ENCODE measurements around the gene PTPRC. TPM values are rescaled to one million over a fixed set of nuclear protein-coding genes. Genes with fewer than 3 reads are reported as not detected.
A peak's percentile ranks its signal among the peaks of the same experiment; 100 is the strongest.

PTPRC gene
- polyA plus RNA-seq, 12 donors: 3.3 to 28.6 (median 6.2) TPM; not detected in 1

DNA sequence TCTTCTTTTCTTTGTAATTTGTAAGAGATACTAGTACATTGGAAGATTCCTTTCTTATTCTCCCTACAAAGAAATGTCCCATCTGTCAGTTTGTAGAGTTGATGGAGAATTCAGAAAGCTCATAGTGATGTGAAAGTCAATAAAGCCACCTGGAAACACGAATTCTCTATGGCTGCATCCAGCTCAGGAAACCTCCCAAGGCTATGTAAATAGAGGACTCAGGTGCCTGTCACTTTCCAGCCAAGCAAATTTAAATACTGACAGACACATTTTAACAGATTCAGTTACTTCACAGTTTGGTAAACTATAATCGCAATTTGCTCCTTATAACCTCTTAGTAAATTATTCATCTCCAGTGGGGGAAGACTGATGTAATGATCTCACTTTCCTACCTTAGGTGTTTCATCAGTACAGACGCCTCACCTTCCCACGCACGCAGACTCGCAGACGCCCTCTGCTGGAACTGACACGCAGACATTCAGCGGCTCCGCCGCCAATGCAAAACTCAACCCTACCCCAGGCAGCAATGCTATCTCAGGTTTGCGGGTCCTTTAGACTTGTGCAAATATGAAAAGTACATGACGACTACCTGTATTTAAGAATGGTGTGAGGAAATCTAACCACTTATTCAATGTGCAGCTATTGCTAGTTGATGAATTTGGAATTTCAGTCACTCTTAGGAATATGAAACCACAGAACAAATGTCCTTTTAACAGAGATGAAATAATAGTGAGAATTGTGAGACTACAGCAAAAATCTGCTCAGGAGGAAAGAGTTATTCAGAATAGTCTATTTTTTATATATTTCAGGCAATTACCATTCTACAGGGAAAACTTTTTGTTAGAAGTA is 60.6 kb downstream of the PTPRC start:
- DNase-seq: peak; percentile 35

DNA sequence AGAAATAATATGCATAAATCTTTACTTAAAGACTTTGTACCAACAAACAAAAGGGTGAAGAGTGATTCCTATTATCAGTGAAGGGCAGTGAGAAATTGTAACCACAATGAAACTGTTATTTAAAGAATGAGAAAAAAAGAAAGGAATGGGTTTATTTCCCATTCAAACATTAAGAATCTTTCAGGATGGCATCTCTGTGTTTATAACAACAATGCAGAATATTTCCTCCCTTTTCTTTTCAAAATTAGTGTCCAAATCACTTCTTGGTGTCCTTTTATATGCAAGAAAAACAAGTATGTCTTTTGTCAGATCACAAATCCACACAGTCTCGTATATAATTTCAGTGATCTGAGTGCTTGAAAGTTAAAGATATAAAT is 61.2 kb downstream of the PTPRC start:
- no peak for DNase-seq

DNA sequence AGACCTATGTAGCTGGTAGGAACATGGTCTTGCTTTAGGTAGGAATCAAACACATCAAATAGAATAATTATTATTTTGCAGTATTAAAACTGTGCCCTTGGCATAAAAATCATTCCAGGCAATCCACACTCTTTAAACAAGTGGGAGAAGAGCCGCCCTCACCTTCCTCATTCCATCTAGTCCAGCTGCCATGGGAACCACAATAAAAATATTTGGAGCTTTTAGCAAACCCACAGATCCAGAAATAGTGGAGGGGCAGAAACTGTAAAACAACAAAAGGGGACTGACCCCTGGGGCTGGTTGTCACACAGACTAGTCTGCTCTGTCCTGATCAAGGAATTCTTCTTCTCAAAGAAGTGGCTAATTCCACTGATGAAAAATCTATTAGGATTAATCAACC is 61.6 kb downstream of the PTPRC start:
- no peak for DNase-seq

DNA sequence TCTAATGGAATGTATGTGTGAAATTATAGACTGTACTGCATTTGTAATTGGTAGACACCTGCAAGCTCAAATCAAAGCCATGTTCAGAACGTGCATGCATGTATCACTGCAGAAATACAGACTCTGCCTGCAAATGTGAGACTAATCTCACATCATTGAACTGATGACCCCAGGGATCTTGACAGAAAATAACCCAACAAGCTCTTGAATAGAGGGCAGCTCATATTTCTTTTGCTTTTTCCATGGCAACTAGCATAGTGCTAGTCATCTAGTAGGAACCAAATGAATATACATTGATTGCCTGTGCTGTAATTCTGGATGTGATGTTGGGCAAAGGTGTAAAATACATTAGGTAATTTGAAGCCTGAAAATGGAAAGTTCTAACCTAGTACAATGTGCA is 62.4 kb downstream of the PTPRC start:
- DNase-seq: no peak

DNA sequence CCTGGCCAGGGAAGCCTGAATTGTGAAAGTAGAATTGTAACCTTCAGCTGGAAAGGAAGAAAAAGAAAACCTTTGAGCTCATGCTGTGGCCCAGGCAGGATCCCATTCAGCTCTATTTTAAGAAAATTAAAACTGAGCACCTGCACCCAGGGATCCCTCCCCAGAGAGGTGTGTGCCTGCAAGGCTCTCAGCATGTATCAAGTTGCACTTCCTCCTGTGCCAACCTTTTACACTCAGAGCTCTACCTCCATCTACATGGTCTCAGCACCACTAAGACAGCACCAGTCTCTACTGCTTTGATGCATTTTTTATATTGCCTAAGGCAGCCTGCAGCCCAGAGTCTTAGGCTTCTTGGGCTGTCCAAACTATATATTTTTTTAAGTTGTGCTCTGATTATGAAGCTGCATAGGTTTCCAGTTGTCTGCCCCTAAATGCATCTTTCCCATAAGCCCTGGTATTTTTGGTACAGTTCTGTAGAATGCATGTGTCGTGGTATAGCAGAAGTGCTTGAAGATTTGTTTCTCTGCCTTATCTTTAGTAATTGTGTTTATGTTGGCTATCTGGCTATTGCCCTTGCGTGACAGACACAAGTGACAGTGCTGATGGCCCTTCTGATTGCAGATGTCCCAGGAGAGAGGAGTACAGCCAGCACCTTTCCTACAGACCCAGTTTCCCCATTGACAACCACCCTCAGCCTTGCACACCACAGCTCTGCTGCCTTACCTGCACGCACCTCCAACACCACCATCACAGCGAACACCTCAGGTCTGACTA is 63.1 kb downstream of the PTPRC start:
- no peak for DNase-seq

DNA sequence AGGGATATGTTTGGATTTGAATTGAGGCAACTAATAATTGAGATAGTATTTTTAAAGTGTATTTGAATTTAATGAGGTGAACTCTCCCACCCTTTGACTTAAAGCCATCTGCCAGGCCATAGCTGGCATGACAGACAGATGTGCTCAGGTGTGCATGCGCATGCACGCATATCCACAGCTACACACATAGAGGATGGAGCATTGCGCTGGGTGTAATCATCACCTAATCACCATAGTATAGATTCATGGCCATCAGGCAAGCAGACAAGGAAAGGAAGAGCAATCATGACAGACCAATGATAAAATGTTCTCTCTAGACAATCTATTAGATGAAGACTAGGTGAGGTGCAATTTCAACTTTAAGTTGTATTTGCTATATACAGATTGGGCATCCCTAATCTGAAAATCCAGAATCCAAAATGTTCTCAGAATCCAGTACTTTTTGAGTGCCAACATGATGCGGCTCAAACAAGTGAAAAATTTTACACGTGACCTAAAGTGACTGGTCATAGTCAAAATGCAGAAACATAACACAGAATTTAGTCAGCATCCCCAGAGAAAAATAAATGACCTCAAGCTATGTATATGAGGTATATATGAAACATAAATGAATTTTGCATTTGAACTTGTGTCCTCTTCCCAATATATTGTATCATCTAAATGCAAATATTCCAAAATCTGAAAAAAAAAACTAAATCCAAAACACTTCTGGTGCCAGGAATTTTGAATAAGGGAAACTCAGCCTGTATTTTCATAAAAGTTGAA is 70.1 kb downstream of the PTPRC start:
- no peak for DNase-seq

DNA sequence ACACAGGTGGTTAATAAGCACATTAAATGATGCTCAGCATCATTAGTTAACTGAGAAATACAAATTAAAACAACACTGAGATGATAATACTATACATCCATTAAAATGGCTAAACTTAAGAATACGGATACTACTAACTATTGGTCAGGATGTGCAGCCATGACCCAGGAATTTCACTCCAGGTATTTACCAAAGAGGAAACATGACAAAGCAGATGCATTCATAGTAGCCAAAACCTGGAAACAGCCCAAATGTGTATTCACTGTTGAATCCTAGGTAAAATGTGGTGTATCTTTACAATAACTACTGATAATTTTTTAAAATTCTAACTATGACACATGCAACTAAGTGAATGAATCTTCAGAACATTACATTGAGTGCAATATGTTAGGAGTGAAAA is 73.0 kb downstream of the PTPRC start:
- DNase-seq: no peak

DNA sequence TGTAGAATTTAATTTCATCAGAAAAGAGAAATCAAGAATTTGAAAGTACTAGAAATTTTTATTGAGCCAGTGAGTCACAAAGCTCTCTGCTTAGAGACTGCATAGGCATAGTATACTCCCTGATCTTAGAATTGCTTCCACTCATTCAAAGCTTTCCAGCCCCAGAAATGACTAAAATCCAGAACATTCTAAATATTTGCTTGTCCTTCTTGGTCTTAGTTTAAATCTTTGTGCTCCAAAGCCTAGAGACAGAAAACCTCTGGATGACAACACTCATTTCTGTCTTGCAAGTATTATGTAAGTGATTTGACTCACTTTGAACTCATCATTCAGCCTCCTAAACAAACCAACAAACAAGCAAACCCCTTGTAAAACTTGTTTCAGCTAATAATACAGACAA is 74.2 kb downstream of the PTPRC start:
- no peak for DNase-seq

DNA sequence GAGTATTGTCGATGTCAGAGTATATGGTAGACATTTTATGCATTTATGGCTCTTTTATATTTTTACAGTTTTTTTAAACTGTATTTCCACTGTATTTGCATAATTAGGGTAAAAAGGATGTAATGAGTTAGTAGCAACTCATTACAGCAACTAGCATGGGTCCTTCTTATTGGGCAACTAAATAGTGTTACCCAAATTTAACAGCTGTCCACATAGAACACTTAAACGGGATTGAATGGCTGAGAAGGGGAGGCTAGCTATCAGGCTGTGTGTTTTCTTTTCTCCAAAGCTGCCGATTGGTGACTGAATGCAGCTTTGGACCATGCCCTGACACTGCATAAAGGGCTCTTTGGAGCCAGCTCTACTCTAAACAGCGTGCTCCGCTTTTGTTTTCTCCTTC is 75.4 kb downstream of the PTPRC start:
- no peak for DNase-seq

DNA sequence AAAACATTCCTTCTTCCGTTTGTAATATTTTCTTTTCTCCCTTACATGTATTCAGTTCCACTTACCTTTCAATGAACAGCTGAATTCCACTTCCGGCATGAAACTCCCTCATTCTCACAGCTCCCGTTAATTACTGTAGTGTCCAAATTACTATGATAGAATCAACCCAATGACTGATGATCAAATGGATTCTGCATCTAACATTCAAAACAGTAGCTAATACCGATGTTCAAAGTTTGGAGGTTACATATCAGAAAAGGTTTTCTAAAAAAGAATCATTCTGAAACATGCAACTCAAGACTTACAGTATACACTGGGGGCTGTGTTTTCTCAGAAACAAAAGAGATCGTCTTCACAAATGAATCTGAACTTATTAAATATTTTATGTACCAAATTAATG is 77.2 kb downstream of the PTPRC start:
- no peak for DNase-seq

DNA sequence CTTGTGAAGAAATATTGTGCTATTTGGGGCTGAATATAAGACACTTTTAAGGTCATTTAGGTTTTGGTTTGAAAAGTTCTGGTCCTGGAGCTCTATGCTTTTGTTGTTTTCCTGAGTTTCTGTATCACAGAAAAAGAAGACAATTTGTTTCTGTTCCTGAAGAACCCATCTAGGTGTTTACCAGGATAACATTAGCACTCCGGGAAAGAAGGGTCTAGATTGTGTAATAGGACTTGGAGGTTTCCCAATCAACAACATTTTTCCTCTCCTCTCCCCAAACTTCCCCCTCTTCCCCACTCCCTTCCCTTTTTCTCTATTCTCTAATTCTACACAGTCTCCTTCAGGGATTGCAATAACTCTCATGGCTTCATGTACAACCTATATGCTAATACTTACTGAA is 78.7 kb downstream of the PTPRC start:
- no peak for DNase-seq

DNA sequence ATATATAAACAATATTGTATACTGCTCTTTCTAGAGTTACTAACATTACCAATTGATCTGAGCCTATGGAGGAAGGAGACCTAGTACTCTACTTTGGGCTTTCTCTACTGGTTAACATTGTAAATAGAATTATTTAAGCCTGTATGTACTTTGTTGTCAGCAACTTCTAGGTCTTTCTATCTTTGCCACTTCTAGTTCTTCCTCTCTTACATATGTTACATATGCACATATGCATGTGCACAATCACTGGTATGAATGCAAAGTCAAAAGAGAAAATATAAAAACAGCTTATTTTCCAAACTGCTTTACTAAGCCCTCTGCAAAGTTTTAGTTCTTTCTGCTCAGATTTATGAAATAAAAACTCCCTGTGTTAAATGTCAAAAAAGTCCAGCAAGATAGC is 84.3 kb downstream of the PTPRC start:
- no peak for DNase-seq

DNA sequence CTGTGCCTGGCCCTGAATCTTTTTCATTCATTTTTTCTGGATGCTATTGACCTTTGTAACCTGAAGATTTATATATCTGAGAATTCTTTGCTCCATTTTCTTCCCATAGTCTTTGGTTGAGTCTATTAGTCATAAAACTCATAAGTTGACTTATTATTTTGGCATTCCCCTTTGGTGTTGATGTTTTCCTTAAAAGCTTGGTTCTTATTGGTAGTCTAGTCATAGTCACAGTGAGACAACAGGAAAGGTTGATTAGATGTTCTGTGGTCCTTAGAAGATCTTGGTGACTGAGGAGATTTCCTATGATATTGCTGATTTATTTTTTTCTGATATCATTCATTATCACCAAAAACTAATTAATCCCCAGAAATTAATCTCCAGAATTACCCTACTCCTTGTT is 86.2 kb downstream of the PTPRC start:
- no peak for DNase-seq

DNA sequence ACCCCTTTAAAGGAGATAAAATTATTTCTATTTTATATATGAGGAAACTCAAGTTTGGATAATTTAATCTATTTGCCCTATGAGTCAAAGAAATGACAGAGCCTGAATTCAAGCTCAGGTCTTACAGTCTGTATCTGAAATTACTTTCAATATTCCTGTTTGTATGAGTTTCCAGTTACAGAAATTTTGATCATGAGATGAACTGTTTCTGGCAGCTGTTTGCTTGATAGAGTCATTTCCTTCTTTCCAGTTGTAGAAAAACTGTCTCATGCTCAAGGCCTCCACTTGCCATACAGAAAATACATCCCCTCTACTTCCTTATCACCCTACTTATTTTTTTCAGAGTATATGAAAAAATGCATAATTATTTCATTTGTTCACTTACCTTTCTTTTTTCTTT is 87.6 kb downstream of the PTPRC start:
- no peak for DNase-seq

DNA sequence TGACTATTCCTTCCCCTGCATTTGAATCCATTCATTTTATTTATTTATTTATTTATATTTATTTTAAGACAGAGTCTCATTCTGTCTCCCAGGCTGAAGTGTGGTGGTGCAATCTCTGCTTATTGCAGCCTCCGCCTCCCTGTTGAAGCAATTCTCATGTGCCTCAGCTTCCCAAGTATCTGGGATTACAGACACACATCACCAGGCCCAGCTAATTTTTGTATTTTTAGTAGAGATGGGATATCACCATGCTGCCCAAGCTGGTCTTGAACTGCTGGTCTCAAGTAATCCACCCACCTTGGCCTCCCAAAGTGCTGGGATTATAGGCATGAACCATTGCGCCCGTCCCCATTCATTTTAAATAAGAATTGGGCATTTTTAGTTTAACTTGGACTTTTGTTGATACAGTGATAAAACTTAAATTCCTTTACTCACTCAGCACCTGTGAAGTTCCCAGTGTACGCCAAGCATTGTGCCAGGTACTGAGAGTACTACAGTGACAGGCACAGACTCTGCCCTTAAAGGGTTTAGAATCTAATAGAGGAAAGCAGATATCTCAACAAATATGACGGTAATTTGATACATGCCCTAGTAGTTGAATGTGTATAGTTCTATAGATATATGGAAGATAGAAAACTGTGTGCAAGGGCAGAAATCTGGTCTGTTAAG is 90.5 kb downstream of the PTPRC start:
- DNase-seq: no peak

DNA sequence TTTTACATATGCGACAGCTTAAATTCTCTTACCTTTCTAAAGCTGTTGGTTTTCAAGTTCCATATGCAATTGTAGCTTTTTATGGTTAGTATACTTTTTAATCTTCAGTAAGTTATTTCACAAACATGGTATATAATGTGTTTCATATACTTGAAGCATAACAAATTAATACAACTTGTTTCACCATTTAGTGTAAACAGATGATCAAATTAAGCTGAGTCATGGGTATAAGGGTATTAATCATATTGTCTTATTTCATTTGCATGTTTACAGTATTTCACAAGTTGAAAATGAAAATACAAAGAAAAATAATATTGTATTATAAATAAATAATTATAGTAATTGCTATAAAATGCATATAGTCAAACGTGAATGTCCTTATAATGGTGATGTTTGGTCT is 92.1 kb downstream of the PTPRC start:
- no peak for DNase-seq

DNA sequence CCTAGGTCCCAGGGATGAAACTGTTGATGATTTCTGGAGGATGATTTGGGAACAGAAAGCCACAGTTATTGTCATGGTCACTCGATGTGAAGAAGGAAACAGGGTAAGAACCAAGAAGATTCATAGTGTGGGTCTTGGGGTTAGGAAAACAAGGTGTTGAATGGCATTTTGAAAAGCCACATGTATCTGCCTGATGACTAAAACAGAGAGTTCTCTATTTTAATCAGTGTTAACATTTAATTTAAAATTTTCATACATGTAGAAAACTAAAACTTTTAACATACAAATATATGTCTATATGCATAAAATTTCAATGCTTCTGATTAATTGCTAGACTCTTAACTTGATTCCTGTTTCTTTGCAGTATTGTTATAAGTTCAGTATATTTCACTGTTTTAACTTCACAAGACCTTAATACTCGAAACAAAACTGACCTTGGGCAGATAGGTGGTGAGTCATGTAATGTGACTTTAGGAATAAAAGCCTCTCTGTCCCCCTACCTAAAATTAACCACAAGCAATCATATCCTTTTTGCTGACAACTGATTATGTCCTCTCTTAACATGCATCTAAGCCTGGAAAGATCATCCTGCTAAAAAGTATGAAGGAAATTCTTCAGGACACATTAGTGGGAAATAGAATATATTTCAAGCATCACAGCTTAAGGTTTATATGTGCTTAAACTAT is 95.6 kb downstream of the PTPRC start:
- DNase-seq: no peak

DNA sequence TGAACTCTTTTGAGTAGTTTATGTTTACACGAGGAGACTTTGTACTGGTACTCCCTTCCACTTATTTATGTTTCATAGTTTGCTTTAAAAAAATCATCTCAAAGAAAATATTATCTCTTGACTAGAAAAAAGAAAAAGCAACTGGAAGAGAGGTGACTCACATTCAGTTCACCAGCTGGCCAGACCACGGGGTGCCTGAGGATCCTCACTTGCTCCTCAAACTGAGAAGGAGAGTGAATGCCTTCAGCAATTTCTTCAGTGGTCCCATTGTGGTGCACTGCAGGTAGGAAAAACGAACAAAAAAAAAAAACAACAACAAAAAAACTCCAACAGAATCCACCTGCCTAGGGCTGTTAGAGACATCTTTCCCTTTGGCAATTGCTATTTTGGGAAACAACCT is 102.9 kb downstream of the PTPRC start:
- no peak for DNase-seq

DNA sequence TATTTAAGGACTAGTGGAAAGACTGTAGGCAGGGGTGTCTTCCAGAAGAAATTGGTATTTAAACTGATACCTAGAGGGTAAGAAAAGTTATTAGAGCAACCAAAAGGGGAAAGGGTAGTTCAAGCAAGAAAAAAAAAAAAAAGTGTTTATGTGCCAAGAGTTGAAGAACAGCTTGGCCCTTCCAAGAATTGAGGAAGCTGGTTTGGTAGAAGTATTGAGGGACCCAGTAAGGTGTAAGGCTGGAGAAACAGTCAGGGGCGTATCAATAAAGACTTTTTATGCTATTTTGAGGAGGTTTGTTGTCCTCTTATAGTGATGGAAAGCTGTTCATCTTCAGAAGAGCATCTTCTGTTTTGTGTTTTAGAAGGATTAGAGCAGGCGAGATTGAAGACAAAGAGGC is 108.3 kb downstream of the PTPRC start:
- no peak for DNase-seq

DNA sequence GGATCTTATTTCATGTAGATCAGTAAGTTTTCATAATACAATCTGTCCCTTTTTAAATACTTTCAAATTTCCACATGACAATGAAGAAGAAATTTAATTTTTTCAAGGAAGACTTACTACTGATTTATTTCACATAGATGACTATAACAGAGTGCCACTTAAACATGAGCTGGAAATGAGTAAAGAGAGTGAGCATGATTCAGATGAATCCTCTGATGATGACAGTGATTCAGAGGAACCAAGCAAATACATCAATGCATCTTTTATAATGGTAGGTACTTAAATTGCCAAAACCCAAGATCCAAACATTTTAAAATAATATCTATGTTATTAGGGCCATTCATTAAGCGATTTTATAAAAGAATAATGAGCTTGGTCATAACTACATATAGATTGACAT is 110.4 kb downstream of the PTPRC start:
- no peak for DNase-seq

DNA sequence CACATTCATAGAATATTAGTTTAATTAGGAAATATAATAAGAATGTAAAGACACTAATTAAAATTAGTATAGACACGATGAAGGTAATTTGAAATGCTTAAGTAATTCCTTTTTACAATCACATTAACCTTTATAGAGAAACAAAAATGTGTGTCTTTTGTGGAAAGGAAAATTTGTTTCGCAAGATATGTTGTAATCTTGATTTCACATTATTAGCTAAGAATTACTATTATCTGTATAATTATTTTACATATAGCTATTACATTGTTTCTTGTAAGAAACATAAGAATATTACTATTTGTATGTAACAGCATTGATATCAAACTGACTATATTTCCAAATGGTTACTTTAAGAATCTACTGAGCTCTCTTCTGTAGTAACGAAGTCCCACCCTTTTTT is 111.2 kb downstream of the PTPRC start:
- DNase-seq: no peak

DNA sequence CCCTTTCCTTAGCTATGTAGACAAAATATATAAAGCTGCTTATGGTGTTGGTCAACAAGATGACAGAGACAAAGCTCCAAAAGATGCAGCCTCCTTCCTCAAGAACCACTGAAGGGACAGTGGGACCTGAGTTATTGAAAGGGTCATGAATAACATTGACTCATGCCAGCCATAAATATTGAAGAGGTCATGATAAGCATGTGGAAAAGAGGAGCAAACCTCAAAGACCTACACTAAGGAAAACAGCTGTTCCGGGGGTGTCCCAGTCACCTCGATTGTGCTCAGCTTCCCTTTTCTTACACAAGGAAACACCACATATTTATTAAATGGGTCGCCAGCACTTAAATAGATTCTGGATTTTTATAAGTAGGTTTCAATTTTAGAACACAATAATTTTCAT is 112.9 kb downstream of the PTPRC start:
- DNase-seq: no peak

Data from muscle of arm (tissue), 12 donors.